Measurements from ENCODE around the gene APPL1.

- TF ChIP-seq, protein P1, sequence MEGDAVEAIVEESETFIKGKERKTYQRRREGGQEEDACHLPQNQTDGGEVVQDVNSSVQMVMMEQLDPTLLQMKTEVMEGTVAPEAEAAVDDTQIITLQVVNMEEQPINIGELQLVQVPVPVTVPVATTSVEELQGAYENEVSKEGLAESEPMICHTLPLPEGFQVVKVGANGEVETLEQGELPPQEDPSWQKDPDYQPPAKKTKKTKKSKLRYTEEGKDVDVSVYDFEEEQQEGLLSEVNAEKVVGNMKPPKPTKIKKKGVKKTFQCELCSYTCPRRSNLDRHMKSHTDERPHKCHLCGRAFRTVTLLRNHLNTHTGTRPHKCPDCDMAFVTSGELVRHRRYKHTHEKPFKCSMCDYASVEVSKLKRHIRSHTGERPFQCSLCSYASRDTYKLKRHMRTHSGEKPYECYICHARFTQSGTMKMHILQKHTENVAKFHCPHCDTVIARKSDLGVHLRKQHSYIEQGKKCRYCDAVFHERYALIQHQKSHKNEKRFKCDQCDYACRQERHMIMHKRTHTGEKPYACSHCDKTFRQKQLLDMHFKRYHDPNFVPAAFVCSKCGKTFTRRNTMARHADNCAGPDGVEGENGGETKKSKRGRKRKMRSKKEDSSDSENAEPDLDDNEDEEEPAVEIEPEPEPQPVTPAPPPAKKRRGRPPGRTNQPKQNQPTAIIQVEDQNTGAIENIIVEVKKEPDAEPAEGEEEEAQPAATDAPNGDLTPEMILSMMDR (IDR thresholded peaks at IDR 0.05; ENCODE audit: extremely low read depth in 1 of 2, insufficient read depth in 1 of 2, low read depth in 1 of 2, low read length in 2 of 2) = no peak
- no peak for TF ChIP-seq MYC (IDR thresholded peaks at IDR 0.05; ENCODE audit: low read depth, low read length)
- TF ChIP-seq POLR2AphosphoS5 (IDR thresholded peaks at IDR 0.05; ENCODE audit: insufficient read depth, low read depth, low read length) = no peak
- no peak for TF ChIP-seq FOS (IDR thresholded peaks at IDR 0.05; ENCODE audit: borderline replicate concordance, insufficient read depth, low read length)
- no peak for TF ChIP-seq POLR2A (IDR thresholded peaks at IDR 0.05; ENCODE audit: low read depth, low read length)
These were observed 34.4 kb downstream of the APPL1 start for GRCh38 chr3:57261929-57262328.

Measured in endothelial cell of umbilical vein (primary cell).